ENCODE data around the gene UBXN10. TPM values are rescaled to one million over a fixed set of nuclear protein-coding genes. Genes with fewer than 3 reads are reported as not detected.

Gene UBXN10
- total and polyA plus RNA-seq, 8 donors = 0.31 to 8.0 (median 1.8) TPM

- H3K4me1 ChIP-seq = no peaks in the 10 kb centered on the region
- 71 to 82% (median 78%) methylated on average over 6 of the region's 6 CpGs for WGBS, 5 donors
- TF ChIP-seq CTCF (IDR thresholded peaks at IDR 0.05) (no peak), POLR2A (IDR thresholded peaks at IDR 0.05) (no peak), EP300 (IDR thresholded peaks at IDR 0.05) (no peak), POLR2AphosphoS5 (IDR thresholded peaks at IDR 0.05) (no peak)
- no peak for DNase-seq
- H3K27ac ChIP-seq = no peak overlapping the region
- intact Hi-C loops (cut with DNase I; ENCODE audit: low total_unique reads) = no loop called here
- H3K9me3 ChIP-seq = no peaks in the 10 kb centered on the region
- H3K27me3 ChIP-seq = peaks cover 0 to 83% (median 18%) of the 10 kb centered on the region in 3 donors
- H3K4me3 ChIP-seq = no peak overlapping the region
- no peaks in the 10 kb centered on the region for H3K36me3 ChIP-seq
Measured at GRCh38 chr1:20234788-20235535, 49.1 kb downstream of the UBXN10 start.

GRCh38 chr1:20237646-20238045, 51.8 kb downstream of the UBXN10 start:
- TF ChIP-seq CTCF (IDR thresholded peaks at IDR 0.05) (no peak), POLR2AphosphoS5 (IDR thresholded peaks at IDR 0.05) (no peak), EP300 (IDR thresholded peaks at IDR 0.05) (no peak), POLR2A (IDR thresholded peaks at IDR 0.05) (no peak)
- intact Hi-C loops (cut with DNase I; ENCODE audit: low total_unique reads) = no loop called here
- H3K9me3 ChIP-seq = no peaks in the 10 kb centered on the region
- WGBS, 5 donors = 58 to 70% (median 63%) methylated on average over 6 of the region's 6 CpGs
- H3K4me3 ChIP-seq = no peak overlapping the region
- H3K36me3 ChIP-seq = no peaks in the 10 kb centered on the region
- peak in 1 of 2 donors; percentile 13 for DNase-seq
- peaks cover 0 to 81% (median 17%) of the 10 kb centered on the region in 3 donors for H3K27me3 ChIP-seq
- no peak overlapping the region for H3K27ac ChIP-seq
- H3K4me1 ChIP-seq = no peaks in the 10 kb centered on the region

GRCh38 chr1:20240012-20240411, 54.1 kb downstream of the UBXN10 start:
- intact Hi-C loops (cut with DNase I; ENCODE audit: low total_unique reads) = no loop called here
- no peak for DNase-seq
- no peaks in the 10 kb centered on the region for H3K36me3 ChIP-seq
- WGBS, 5 donors = 52 to 71% (median 58%) methylated on average over 2 of the region's 2 CpGs
- peaks cover 0 to 74% (median 9%) of the 10 kb centered on the region in 3 donors for H3K27me3 ChIP-seq
- no peak overlapping the region for H3K27ac ChIP-seq
- peaks cover 0 to 5% (median 0%) of the 10 kb centered on the region in 4 donors for H3K9me3 ChIP-seq
- TF ChIP-seq EP300 (IDR thresholded peaks at IDR 0.05) = no peak
- TF ChIP-seq POLR2AphosphoS5 (IDR thresholded peaks at IDR 0.05) = no peak
- no peak for TF ChIP-seq POLR2A (IDR thresholded peaks at IDR 0.05)
- TF ChIP-seq CTCF (IDR thresholded peaks at IDR 0.05) = no peak
- no peaks in the 10 kb centered on the region for H3K4me1 ChIP-seq
- no peak overlapping the region for H3K4me3 ChIP-seq

GRCh38 chr1:20242890-20243479, 57.1 kb downstream of the UBXN10 start:
- H3K27me3 ChIP-seq = peaks cover 0 to 46% (median 9%) of the 10 kb centered on the region in 3 donors
- 70 to 86% (median 80%) methylated on average over 27 to 37 of the region's 37 CpGs for WGBS, 5 donors
- H3K4me1 ChIP-seq = no peaks in the 10 kb centered on the region
- no peak overlapping the region for H3K27ac ChIP-seq
- no peak overlapping the region for H3K4me3 ChIP-seq
- intact Hi-C loops (cut with DNase I; ENCODE audit: low total_unique reads) = no loop called here
- no peak for DNase-seq
- H3K9me3 ChIP-seq = peaks cover 0 to 5% (median 0%) of the 10 kb centered on the region in 4 donors
- TF ChIP-seq POLR2AphosphoS5 (IDR thresholded peaks at IDR 0.05) = no peak
- no peak for TF ChIP-seq POLR2A (IDR thresholded peaks at IDR 0.05)
- TF ChIP-seq CTCF (IDR thresholded peaks at IDR 0.05) = no peak
- TF ChIP-seq EP300 (IDR thresholded peaks at IDR 0.05) = no peak
- no peaks in the 10 kb centered on the region for H3K36me3 ChIP-seq

Other genes with a start within 250 kb of the UBXN10 start
- gene PLA2G2A, start 206.5 kb upstream of the UBXN10 start, total RNA-seq = 10 to 100 TPM in 3 of 5 donors, 1 to 10 TPM in 2; 2.8 to 52.3 (median 18.5) TPM
- gene PLA2G2A, start 206.5 kb upstream of the UBXN10 start, polyA plus RNA-seq = 10 to 100 TPM; 12.7 to 46.7 (median 30.3) TPM
- 1 to 10 TPM in 3 of 5 donors, not detected in 2; 2.3 to 9.4 (median 7.0) TPM for gene PLA2G5, start 115.9 kb upstream of the UBXN10 start, total RNA-seq
- gene PLA2G5, start 115.9 kb upstream of the UBXN10 start, polyA plus RNA-seq = 1 to 10 TPM in 2 of 3 donors, under 1 TPM in 1; 0.92 to 8.5 (median 1.8) TPM
- not detected for gene PLA2G2D, start 66.6 kb upstream of the UBXN10 start, total RNA-seq
- gene PLA2G2D, start 66.6 kb upstream of the UBXN10 start, polyA plus RNA-seq = under 1 TPM in 1 of 3 donors, not detected in 2; 0.23 TPM
- gene PLA2G2F, start 46.8 kb upstream of the UBXN10 start, total RNA-seq = 1 to 10 TPM in 1 of 5 donors, under 1 TPM in 1, not detected in 3; 0.18 to 6.4 TPM
- not detected for gene PLA2G2F, start 46.8 kb upstream of the UBXN10 start, polyA plus RNA-seq
- 1 to 10 TPM in 1 of 5 donors, under 1 TPM in 1, not detected in 3; 0.73 to 1.3 TPM for gene PLA2G2C, start 422 bp downstream of the UBXN10 start, total RNA-seq
- gene PLA2G2C, start 422 bp downstream of the UBXN10 start, polyA plus RNA-seq = under 1 TPM in 1 of 3 donors, not detected in 2; 0.43 TPM
- not detected for gene VWA5B1, start 104.8 kb downstream of the UBXN10 start, total RNA-seq
- gene VWA5B1, start 104.8 kb downstream of the UBXN10 start, polyA plus RNA-seq = not detected